ENCODE data around the gene FOXA3.
A peak's percentile ranks its signal among the peaks of the same experiment; 100 is the strongest.
"Not testable (repeated sequence)": the region's sequence is repeated elsewhere in the genome, so short reads cannot be mapped to it uniquely, and the experiment has no call there.

Gene FOXA3

DNA sequence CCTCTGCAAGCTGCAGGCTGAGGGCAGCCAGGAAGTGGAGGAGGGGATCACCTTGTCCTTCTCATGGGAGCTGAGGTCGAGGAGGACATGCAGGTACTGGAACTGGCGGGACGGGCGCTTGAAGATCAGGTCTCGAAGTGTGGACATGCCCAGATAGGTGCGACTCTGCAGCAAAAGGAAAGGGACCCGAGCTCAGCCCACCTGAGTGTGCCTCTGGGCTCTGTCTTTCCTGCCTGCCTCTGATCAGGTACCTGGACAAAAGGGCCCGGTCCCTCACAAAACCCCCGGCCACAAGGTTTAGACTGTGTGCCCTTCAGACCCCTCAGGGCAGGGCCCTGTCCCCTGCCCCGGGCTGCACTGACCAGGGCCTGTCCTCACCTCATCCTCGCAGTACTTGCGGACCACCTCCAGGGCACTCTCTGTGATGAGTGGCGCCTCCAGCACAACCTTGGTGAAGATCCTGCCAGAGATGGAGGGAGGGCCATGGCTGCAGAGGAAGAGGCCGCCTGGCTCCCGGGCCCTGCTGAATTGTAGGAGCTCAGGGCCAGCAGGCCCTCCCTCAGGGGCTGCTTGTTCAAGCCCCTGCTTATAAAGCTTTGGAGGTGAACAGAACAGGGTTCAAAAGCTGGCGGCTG is 36.5 kb upstream of the FOXA3 start:
- no peak for DNase-seq (ENCODE audit: low read depth in 3 of 3, low spot score in 1 of 3)

DNA sequence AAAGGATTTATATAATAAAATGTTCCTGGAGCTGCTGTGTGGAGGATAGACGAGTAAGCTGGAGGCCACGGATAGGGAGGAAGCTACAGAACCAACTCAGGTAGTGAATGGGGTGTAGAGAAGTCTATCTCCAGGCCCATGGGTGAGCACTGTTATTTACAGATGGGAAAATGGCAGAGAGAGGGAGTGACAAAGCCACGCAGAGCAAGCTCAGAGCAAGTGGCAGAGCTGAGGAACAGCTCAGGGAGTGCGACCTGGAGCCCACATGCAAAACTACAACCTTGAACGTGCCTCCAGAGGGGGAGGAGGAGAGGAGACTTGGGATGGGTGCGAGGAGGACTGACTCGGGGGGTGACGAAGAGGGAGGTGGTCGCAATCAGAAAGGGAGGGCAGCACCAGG is 35.6 kb upstream of the FOXA3 start:
- no peak for DNase-seq (ENCODE audit: low read depth in 3 of 3, low spot score in 1 of 3)

DNA sequence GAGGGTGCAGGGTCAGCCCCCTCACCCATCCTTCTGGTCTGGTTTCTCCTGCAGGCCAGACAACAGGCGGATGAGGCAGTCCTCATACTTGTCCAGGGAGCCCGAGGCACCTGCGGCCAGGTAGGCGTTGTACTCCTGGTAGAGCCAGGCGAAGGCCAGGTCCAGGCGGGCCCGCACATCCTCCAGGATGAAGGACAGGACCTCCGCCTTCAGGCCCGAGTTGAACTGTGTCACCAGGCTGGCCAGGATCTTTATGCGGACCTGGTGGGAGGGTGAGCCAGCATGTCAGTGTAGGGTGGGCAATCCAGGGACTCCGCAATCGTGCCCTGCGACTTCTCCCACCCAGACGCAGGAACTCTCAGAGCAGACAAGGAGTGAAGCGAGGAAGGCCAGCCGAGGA is 35.2 kb upstream of the FOXA3 start:
- DNase-seq (ENCODE audit: low read depth in 3 of 3, low spot score in 1 of 3) = no peak

DNA sequence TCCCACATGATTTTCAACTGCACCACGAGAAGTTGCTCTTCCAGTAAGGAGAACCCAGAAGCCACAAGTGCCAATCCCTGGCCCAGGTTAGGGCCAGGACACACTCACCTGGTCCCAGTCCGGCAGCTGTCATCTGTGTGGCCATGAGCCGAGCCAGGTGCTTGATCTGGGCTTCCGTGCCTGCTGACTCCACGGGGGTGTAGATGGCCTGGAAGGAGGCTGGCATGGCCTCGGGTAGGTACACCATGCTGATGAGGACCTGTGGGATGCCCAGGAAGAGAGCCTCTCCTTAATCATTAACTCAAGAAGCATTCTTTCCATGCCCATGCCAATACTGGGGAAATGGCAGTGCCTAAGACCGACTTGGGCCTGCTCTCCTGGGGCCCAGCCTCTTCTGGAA is 29.2 kb upstream of the FOXA3 start:
- no peak for DNase-seq (ENCODE audit: low read depth in 3 of 3, low spot score in 1 of 3)

DNA sequence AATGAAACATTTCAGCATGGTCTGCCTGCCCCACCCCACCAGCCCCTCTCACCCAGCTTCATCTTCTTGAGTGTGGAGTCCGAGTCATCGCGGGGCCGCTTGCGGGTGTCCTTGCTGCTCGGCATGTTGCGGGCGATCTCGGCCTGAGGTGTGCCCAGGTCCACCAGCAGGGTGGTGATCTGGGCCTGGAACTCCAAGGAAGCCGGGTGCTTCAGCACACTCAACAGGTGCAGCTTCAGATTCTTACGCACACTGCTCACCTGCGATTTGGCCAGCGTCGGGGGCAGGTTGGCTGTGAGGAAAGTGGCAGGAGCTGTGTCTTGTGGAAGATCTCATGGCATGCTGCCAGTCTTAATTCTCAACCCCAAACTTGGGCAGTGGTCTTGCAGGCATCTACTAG is 21.9 kb upstream of the FOXA3 start:
- no peak for DNase-seq (ENCODE audit: low read depth in 3 of 3, low spot score in 1 of 3)

DNA sequence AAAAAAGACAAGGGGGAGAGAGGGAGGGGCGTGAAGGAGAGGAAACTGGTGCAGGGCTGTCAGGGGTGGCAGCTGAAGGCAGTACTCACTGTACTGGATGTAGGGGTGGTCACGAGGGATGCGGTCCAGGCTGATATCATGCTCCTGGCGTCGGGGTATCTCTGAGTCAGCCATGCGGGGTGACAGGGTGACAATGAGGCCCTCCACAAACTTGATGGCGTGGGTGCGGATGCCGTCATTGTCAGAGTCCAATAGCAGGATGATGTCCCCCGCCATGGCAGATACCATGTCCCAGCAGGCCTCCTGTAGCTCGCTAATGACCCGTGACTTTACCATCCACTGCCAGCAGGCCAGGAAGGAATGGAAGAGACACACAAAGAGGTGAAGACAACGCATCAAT is 16.5 kb upstream of the FOXA3 start:
- no peak for DNase-seq (ENCODE audit: low read depth in 3 of 3, low spot score in 1 of 3)

DNA sequence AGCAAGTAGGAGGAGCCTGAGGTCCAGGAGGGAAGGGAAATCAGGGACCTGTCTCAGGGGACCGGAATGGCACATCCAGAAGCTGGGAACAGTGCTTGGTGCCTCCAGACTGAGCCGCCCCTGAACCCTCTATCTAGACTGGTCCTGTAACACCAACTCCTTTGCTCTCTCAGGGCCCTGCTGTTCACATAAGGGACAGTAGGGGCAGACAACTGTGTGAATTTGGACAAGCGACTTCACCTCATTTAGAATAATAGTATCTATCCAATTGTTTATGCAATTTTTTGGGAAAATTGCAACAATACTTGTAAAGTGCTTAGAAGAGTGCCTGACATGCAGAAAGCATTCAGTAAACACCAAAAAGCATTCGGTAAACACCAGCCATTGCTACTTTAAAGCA is 15.2 kb upstream of the FOXA3 start:
- DNase-seq (ENCODE audit: low read depth in 3 of 3, low spot score in 1 of 3) = no peak

DNA sequence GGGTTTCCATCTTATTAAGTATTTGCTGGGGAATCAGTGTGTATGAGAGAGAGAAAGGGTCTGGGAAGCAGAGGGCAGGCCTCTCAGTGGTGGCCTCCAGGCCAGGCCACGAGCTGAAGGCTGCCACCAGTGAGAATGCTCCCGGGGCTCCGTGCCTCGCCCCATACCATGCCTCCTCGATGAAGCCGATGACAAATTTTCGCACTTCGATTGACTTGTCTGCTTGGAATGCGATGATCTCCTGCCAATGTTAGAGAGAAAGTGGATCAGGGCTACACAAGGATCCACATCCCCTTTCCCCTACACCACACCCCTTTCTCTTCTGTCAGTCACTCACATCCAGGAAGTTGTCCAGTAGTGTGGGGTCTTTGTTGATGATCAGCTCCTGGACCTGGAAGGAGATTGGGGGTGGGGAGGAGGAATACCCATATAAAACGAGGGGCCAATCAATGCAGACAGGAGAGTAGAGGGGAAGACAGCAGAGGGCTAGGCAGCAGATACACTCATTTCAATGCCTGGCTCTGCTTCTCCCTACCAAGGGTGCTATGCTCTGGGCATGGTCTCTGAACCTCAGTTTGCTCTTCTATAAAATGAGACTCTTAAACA is 11.9 kb upstream of the FOXA3 start:
- DNase-seq (ENCODE audit: low read depth in 3 of 3, low spot score in 1 of 3) = no peak

DNA sequence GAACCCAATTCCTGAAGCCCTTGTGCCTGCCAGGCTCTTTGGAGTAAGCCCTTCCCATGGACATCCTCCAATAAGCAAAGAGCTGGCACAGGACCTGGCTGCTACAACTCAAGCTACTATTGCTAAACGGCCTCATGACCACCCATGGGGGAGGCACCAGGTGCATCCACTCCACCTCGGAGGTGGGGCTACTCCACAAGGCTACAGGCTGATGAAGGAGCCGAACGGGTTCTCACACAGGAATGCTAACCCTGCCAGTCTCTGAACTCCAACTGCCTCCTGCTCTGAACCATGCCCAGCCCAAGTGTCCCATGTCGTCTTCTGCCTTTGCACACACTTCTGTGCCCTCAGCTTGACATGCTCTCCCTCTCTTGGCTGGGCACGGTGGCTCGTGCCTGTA is 11.1 kb upstream of the FOXA3 start:
- no peak for DNase-seq (ENCODE audit: low read depth in 3 of 3, low spot score in 1 of 3)

DNA sequence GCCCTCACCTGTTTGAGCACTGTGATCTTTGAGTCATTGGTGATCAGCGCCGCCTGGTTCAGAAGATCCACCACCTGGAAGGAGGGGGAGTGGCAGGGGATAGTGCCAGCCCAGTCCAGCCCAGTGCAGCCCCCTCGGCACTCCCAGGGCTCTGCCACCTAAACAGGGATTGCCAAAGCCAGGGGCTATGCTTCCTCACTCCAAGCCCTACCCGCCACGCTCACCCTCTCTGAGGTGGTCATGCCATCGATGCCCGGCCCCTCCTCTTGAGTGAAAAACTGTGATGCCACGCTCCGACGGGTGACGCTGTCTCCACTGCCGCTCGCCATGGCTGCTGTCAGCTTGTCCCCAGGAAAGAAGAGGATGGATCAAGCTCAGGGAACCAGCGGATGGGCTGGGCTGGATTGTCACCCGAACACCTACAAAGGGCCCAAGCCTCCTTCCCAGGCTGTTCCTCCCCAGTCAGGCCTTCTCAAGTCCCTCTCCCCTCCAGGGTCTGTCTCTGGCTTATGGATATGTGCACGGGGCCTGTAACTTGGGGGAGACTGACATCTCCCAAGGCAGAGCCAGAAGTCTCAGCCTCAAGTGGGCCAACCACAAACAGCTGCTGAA is 9.9 kb upstream of the FOXA3 start:
- no peak for DNase-seq (ENCODE audit: low read depth in 3 of 3, low spot score in 1 of 3)

DNA sequence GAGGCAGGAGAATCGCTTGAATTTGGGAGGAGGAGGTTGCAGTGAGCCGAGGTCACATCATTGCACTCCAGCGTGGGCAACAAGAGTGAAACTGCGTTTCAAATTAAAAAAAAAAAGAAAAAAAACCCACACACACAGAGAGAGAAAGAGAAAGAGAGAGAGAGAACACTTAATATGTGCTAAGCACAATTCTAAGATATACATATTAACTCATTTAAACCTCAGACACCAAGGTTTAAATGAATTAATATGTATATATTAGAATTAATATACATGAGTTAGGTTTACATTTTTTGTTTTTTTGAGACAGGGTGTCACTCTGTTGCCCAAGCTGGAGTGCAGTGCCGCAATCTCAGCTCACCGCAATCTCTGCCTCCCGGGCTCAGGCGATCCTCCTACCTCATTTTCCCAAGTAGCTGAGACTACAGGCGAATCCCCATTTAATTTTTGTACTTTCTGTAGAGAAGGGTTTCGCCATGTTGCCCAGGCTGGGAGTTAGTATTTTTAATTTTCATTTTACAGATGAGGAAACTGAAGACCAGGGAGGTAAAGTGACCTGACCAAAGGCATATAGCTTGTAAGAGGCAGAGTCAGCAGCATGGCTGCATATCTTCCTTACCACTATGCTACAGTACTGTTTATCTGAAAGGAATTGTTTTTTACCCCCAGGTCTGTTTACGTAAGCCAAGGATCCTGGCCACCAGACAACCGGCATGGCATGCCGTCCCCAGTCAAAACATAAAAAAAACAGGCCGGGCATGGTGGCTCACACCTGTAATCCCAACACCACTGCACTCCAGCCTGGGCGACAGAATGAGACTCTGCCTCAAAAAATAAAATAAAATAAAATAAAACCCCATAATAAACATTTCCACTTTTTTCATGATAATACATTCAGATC is 3.5 kb upstream of the FOXA3 start:
- DNase-seq (ENCODE audit: low read depth in 3 of 3, low spot score in 1 of 3) = no peak

DNA sequence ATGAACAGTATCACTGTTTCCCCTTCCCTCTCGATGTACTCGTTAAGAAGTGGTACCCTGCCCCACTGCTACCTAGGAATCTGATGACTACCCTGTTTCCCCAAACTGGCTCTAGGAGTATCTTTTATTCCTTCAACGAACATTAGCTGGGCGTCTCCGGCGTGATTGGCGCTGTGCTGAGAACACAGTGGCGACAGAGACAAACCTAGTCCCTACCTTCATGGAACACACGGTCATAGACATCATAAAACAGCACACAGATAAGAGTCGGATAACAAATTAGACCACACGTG is 1.9 kb upstream of the FOXA3 start:
- DNase-seq (ENCODE audit: low read depth in 3 of 3, low spot score in 1 of 3) = no peak

DNA sequence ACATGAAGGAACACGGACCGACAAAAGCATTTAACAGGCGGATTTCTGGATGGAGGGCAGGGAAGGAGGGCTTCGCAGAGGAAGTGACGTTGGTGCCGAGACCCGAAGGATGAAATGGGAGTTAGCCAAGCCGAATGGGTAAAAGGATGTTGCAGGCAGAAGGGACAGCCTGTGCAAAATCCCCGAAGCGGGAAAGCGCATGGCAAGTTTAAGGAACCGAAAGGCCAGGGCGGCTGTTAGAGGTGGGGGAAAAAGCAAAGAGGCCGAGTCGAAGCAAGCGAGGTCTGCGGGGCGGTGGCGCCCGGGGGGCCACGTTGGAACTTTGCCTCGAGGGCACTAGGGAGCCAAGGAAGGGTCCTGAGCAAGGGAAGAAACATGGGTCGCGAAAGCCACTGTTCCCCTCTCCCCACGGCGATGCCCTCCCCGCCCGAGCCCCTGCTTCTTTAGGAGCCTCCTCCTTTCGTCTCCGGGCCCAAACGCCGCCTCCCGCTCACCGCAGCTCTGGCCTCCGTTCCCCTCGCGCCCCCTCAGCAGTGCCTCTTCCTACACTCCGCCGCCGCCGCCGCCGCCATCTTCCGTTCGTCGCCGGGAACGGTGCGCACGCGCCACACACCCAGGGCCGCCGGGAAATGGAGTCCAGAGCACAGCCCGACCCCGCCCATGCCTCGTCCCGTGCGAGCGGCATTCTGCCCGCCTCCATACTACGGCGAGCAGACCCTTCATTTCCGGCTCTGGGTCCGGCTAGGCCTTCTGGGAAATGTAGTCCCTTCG is 1.4 kb upstream of the FOXA3 start, which contains the start of gene SYMPK:
TSS of gene SYMPK (minus strand) at position 584 of the 771 bp plus-strand sequence. CDS start 8,652 bp downstream, outside the sequence.
- DNase-seq (ENCODE audit: low read depth in 3 of 3, low spot score in 1 of 3) = peak; percentile 94 to 97 (median 96)

DNA sequence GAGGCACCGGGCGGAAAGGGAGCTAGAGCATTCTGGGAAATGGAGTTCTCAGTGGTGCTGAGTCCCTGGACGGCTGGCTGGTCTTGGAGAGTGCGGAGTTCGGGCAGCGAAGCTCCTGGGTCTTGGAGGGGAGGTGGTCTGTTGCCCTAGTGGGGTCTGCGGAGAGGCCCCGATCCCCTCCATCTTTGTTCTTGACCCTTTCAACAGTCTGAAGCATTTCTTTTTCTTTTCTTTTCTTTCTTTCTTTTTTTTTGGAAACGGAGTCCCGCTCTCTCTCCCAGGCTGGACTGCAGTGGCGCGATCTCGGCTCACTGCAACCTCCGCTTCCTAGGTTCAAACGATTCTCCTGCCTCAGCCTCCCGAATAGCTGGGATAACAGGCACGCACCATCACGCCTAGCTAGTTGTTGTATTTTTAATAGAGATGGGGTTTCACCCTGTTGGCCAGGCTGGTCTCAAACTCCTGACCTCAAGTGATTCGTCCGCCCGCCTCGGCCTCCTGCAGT is 739 bp upstream of the FOXA3 start:
- DNase-seq (ENCODE audit: low read depth in 3 of 3, low spot score in 1 of 3) = no peak

DNA sequence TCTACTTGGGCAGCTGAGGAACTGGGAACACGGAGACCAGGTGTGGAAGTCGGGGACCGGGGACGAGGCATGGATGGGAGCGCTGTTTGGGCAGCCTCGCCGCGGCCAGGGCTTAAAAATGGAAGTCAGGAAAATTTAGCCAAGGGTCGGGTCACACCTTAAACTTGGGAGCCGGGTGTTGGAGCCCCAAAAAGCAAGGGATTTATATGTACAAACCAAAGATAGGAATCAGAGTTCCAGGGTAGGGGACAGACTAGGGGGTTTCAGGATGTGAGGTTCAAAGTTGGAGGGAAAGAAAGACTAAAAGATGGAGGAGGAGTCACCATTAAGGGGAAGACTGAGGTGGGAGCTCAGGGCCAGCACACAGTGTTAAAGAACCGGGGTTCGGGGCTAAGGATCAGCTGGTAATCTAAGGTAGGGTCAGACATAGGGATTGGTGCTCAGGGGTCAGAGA is 530 bp downstream of the FOXA3 start:
- no peak for DNase-seq (ENCODE audit: low read depth in 3 of 3, low spot score in 1 of 3)

DNA sequence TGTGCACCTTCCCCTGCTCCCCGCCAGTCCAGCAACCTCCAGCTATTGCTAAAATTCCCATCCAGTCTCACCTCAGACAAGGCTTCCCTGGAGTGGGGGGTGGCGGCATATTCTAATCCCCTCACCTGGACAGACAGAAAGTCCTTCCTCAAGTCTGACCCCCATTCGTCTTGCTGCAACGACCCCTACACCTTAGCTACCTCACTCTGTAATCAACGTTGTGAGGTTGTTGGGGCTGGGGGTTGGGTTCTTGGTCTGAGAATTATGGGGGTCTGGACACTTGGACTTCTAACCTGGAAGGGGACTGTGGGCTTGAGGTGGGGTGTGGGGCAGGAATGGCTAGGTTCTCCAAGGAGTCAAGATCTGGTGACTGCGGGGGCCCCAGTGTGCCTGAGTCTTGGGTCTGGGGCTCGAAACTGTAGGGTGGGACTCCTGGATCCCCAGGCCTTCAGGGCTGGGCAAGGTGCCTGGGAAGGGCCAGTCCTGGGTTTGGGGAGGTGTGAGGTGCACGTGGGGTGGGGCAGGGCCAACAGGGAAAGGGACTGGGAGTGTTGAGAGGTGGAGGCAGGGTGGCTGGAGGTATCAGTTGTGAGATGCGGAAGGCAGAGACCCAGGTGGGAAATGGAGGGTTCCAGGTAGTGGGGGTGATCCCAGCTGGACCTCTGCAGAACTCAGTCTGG is 1.3 kb downstream of the FOXA3 start:
- DNase-seq (ENCODE audit: low read depth in 3 of 3, low spot score in 1 of 3) = no peak

DNA sequence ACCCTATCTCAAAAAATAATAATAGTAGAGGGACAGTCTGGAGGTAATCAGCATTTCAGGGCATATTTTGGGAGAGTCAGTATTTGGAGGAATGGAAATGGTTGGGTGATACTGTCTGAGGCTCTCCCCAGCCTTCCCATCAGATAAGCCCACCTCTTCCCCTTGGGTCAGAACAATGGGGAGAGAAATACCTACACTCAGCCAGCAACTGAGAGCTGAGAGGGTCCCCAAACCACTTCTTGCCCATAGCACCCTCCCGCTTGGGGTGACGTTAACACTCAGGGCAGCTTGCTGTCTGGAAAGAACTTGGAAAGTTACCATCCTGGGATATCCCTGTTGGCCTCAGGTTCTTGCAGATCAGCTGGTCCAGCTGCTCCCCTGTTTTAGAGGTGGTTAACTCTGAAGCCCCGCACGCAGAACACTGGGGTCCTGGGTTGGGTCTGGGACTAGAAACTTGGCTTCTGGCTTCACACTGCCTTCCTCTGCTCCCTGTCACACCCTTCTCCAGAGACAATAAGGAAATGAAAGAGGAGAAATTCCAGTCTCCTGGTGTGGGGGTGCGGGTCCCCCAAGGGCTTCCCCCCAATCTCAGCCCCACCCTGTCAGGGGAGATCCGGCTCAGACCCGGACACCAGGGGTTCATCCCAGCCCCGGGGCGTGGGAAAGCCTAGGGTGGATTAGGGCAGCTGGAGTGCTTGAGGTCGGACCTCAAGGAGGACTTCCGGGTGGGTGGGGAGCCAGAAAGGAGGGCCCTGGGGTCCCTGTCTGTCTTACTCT is 2.5 kb downstream of the FOXA3 start:
- DNase-seq (ENCODE audit: low read depth in 3 of 3, low spot score in 1 of 3) = no peak

DNA sequence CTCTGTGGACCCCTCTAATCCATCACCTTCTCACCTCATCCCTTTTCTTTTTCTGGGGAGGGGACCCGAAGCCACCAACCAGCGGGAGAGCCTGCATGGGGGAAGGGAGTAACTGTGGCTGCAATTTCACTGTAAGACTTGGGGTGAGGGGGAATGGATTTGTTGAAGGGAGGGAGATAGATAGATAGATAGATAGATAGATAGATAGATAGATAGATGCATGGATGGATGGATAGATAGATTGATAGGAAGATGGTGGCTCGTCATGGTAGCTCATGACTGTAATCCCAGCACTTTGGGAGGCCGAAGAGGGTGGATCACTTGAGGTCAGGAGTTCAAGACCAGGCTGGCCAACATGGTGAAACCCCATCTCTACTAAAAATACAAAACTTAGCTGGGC is 3.1 kb downstream of the FOXA3 start:
- not testable (repeated sequence) for DNase-seq (ENCODE audit: low read depth in 3 of 3, low spot score in 1 of 3)

DNA sequence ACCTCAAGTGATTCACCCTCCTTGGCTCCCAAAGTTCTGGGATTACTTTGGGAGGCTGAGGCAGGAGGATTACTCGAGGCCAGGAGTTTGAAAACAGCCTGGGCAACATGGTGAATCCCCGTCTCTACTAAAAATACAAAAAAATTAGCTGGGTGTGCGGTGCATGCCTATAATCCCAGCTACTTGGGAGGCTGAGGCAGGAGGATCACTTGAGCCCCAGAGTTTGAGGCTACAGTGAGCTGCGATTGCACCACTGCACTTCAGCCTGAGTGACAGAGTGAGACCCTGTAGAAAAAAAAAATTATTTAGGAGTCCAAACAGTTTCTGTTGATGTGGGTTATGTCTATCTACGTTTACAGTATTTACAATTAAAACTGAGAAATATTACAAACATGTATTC is 6.7 kb downstream of the FOXA3 start:
- DNase-seq (ENCODE audit: low read depth in 3 of 3, low spot score in 1 of 3) = no peak

Data from stimulated activated CD4-positive, alpha-beta T cell treated with anti-CD3 and anti-CD28 coated beads, TNF-alpha, amount 100 ng/mL, for 1 hour (primary cell).